ENCODE measurements around the gene GPN2. TPM values are rescaled to one million over a fixed set of nuclear protein-coding genes. Genes with fewer than 3 reads are reported as not detected.
A peak's percentile ranks its signal among the peaks of the same experiment; 100 is the strongest.

The GPN2 gene
- total and polyA plus RNA-seq, 5 donors from 2014 or later, result 12.1 to 45.5 (median 21.9) TPM

DNA sequence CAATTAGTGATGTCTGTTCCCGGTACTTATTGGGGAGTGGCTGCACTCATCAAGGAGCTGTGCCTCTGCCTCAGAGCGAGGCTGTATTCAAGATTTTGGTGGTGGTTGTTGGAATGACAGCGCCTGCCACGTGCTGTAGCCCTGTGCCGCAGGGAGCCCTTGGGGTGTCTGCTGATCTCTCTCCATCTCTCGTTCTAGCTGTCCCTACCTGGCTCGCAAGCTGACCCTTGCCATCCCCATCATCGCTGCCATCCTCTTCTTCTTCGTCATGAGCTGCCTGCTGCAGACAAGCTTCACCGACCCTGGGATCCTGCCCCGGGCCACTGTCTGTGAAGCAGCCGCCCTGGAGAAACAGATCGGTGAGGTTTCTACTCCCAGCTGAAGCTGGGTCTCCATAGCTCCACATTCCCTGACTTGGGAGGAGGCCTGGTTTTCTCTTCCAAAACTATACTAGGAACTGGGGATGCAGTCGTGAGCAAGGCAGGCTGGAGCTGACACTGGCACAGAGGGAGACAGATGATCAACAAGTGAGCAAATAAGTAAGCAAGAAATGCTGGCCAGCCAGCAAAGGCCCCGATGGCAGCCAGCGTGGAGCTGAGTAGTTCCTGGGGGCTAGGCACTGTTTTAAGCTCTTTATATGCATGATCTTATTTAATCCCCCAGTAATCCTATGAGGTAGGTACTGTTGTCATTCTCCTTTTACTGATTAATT lies 57.7 kb downstream of the GPN2 start:
- Mint-ChIP-seq H3K9me3 (no peaks in the 10 kb centered on the region), H3K36me3 (peaks cover 26% of the 10 kb centered on the region)

GRCh38 chr1:26831546-26832248 lies 58.4 kb downstream of the GPN2 start:
- peaks cover 76% of the 10 kb centered on the region for H3K4me1 ChIP-seq (ENCODE audit: control insufficient read depth, insufficient read depth, low read length, poor library complexity, severe bottlenecking)
- no peaks in the 10 kb centered on the region for H3K27me3 Mint-ChIP-seq
- no peak overlapping the region for H3K4me3 ChIP-seq (ENCODE audit: low read depth, low read length)
- H3K27ac ChIP-seq (ENCODE audit: insufficient read depth, low read length, poor library complexity, severe bottlenecking), result peak overlapping the region; percentile 99
- peaks cover 32% of the 10 kb centered on the region for H3K36me3 ChIP-seq (ENCODE audit: control insufficient read depth, insufficient read depth, low read length)
- H3K9me3 ChIP-seq (ENCODE audit: control insufficient read depth in 2 of 2, low read length in 2 of 2), result no peaks in the 10 kb centered on the region
- peak overlapping the region; percentile 99 to 100 (median 100) for H3K27ac Mint-ChIP-seq
- H3K36me3 Mint-ChIP-seq, result peaks cover 26% of the 10 kb centered on the region
- peaks cover 6 to 86% (median 61%) of the 10 kb centered on the region in 4 donors for H3K4me1 Mint-ChIP-seq
- no peaks in the 10 kb centered on the region for H3K9me3 Mint-ChIP-seq
- no peak for DNase-seq
- H3K27me3 ChIP-seq (ENCODE audit: control insufficient read depth, insufficient read depth, low read length), result no peaks in the 10 kb centered on the region
- peak overlapping the region in 1 of 4 donors; percentile 79 for H3K4me3 Mint-ChIP-seq
- ATAC-seq (ENCODE audit: low read depth in 2 of 2), result no peak

More for the DNA sequence above, 57.7 kb downstream of the GPN2 start:
- Histone ChIP-seq H3K27ac (ENCODE audit: insufficient read depth, low read length, poor library complexity, severe bottlenecking) (peak overlapping the region; percentile 99), H3K4me1 (ENCODE audit: control insufficient read depth, insufficient read depth, low read length, poor library complexity, severe bottlenecking) (peaks cover 75% of the 10 kb centered on the region), H3K36me3 (ENCODE audit: control insufficient read depth, insufficient read depth, low read length) (peaks cover 32% of the 10 kb centered on the region), H3K4me3 (ENCODE audit: low read depth, low read length) (peak overlapping the region; percentile 65), H3K27me3 (ENCODE audit: control insufficient read depth, insufficient read depth, low read length) (no peaks in the 10 kb centered on the region), H3K9me3 (ENCODE audit: control insufficient read depth in 2 of 2, low read length in 2 of 2) (no peaks in the 10 kb centered on the region)
- H3K27me3 Mint-ChIP-seq, result no peaks in the 10 kb centered on the region
- H3K27ac Mint-ChIP-seq, result peak overlapping the region; percentile 99 to 100 (median 100)
- peaks cover 6 to 84% (median 60%) of the 10 kb centered on the region in 4 donors for H3K4me1 Mint-ChIP-seq
- peak overlapping the region in 3 of 4 donors; percentile 15 to 79 (median 79) for H3K4me3 Mint-ChIP-seq
- ATAC-seq (ENCODE audit: low read depth in 2 of 2), result no peak
- DNase-seq, result no peak

GRCh38 chr1:26831059-26831458 lies 59.0 kb downstream of the GPN2 start:
- H3K9me3 Mint-ChIP-seq, result no peaks in the 10 kb centered on the region
- H3K9me3 ChIP-seq (ENCODE audit: control insufficient read depth in 2 of 2, low read length in 2 of 2), result no peaks in the 10 kb centered on the region
- peaks cover 29% of the 10 kb centered on the region for H3K36me3 ChIP-seq (ENCODE audit: control insufficient read depth, insufficient read depth, low read length)
- H3K4me1 ChIP-seq (ENCODE audit: control insufficient read depth, insufficient read depth, low read length, poor library complexity, severe bottlenecking), result peaks cover 79% of the 10 kb centered on the region
- H3K27ac ChIP-seq (ENCODE audit: insufficient read depth, low read length, poor library complexity, severe bottlenecking), result peak overlapping the region; percentile 99
- peaks cover 26% of the 10 kb centered on the region for H3K36me3 Mint-ChIP-seq
- H3K27me3 Mint-ChIP-seq, result no peaks in the 10 kb centered on the region
- ATAC-seq (ENCODE audit: low read depth in 2 of 2) (no peak), DNase-seq (no peak)
- peak overlapping the region in 3 of 4 donors; percentile 20 to 96 (median 64) for H3K4me3 Mint-ChIP-seq
- no peaks in the 10 kb centered on the region for H3K27me3 ChIP-seq (ENCODE audit: control insufficient read depth, insufficient read depth, low read length)
- H3K4me3 ChIP-seq (ENCODE audit: low read depth, low read length), result no peak overlapping the region
- peaks cover 6 to 86% (median 59%) of the 10 kb centered on the region in 4 donors for H3K4me1 Mint-ChIP-seq
- H3K27ac Mint-ChIP-seq, result peak overlapping the region; percentile 82 to 100 (median 99)

- H3K27ac Mint-ChIP-seq, result peak overlapping the region; percentile 98 to 100 (median 99)
- Histone ChIP-seq H3K36me3 (ENCODE audit: control insufficient read depth, insufficient read depth, low read length) (peaks cover 15% of the 10 kb centered on the region), H3K4me3 (ENCODE audit: low read depth, low read length) (peak overlapping the region; percentile 79), H3K27ac (ENCODE audit: insufficient read depth, low read length, poor library complexity, severe bottlenecking) (peak overlapping the region; percentile 99), H3K4me1 (ENCODE audit: control insufficient read depth, insufficient read depth, low read length, poor library complexity, severe bottlenecking) (peaks cover 86% of the 10 kb centered on the region), H3K9me3 (ENCODE audit: control insufficient read depth in 2 of 2, low read length in 2 of 2) (no peaks in the 10 kb centered on the region), H3K27me3 (ENCODE audit: control insufficient read depth, insufficient read depth, low read length) (no peaks in the 10 kb centered on the region)
- DNase-seq, result no peak
- peak overlapping the region; percentile 92 to 97 (median 95) for H3K4me3 Mint-ChIP-seq
- peaks cover 11 to 90% (median 56%) of the 10 kb centered on the region in 4 donors for H3K4me1 Mint-ChIP-seq
- H3K36me3 Mint-ChIP-seq, result peaks cover 20% of the 10 kb centered on the region
- no peaks in the 10 kb centered on the region for H3K9me3 Mint-ChIP-seq
- H3K27me3 Mint-ChIP-seq, result no peaks in the 10 kb centered on the region
- ATAC-seq (ENCODE audit: low read depth in 2 of 2), result no peak
These were observed 60.7 kb downstream of the GPN2 start for GRCh38 chr1:26829184-26829911.

DNA sequence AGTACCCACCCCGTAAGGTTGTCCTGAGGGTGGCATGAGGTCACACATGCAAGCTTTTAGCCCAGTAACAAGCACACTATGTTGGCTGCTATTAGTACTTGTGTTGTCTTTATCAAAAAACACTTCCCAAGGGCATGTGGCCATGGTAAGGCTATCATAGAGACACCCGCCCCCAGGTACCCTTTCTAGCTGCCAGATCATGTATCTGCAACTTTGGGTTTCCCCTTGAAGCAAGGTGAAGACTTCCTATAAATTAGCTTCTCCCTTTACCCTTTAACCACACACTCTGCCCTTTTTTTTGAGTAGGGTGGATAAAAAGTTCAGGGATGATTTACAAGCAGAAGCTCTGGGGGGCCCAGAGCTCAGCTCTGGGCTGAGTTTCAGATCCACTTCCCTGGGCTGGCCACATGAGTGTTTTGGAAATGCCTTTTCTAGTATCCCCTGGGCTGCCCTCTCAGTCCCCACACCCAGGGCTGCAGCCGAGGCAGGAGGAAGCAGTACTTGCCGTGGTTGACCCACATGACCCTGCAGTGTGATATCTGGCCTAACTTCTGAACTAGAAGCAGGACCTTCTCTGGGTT lies 61.6 kb downstream of the GPN2 start:
- no peaks in the 10 kb centered on the region for H3K27me3 Mint-ChIP-seq

DNA sequence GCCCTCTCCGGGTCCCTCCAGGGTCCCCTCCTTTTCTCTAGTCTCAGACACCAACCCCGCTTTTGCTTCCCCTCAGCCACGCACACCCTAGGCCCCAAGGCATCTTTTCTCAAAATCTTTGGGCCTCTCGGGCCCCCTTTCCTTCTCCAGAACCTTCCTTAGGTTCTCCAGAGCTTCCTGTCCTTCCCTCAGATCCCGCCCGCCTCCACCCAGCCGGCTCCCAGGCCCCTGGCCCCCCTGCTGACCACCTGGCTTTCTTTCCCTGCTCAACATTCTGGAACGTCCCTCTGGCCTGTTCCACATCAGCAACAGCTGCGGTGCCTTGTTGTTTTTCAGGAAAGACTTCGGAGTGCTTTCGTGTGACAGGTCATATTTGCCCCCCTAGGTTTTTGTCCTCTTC lies 62.4 kb downstream of the GPN2 start:
- Histone ChIP-seq H3K27ac (ENCODE audit: insufficient read depth, low read length, poor library complexity, severe bottlenecking) (peak overlapping the region; percentile 99), H3K27me3 (ENCODE audit: control insufficient read depth, insufficient read depth, low read length) (no peaks in the 10 kb centered on the region), H3K4me3 (ENCODE audit: low read depth, low read length) (peak overlapping the region; percentile 78), H3K9me3 (ENCODE audit: control insufficient read depth in 2 of 2, low read length in 2 of 2) (no peaks in the 10 kb centered on the region), H3K4me1 (ENCODE audit: control insufficient read depth, insufficient read depth, low read length, poor library complexity, severe bottlenecking) (peaks cover 69% of the 10 kb centered on the region), H3K36me3 (ENCODE audit: control insufficient read depth, insufficient read depth, low read length) (peaks cover 11% of the 10 kb centered on the region)
- Mint-ChIP-seq H3K4me3 (peak overlapping the region; percentile 94 to 97 (median 96)), H3K27me3 (no peaks in the 10 kb centered on the region), H3K4me1 (peaks cover 15 to 80% (median 44%) of the 10 kb centered on the region in 4 donors), H3K36me3 (peaks cover 16% of the 10 kb centered on the region), H3K9me3 (no peaks in the 10 kb centered on the region), H3K27ac (peak overlapping the region; percentile 98 to 100 (median 99))
- ATAC-seq (ENCODE audit: low read depth in 2 of 2), result no peak
- DNase-seq, result no peak

More for the DNA sequence above, 61.6 kb downstream of the GPN2 start:
- no peak for ATAC-seq (ENCODE audit: low read depth in 2 of 2)
- H3K4me3 Mint-ChIP-seq, result peak overlapping the region; percentile 94 to 97 (median 96)
- peaks cover 13% of the 10 kb centered on the region for H3K36me3 ChIP-seq (ENCODE audit: control insufficient read depth, insufficient read depth, low read length)
- DNase-seq, result peak in 1 of 3 donors; percentile 19
- H3K4me1 ChIP-seq (ENCODE audit: control insufficient read depth, insufficient read depth, low read length, poor library complexity, severe bottlenecking), result peaks cover 78% of the 10 kb centered on the region
- peaks cover 11 to 82% (median 52%) of the 10 kb centered on the region in 4 donors for H3K4me1 Mint-ChIP-seq
- H3K4me3 ChIP-seq (ENCODE audit: low read depth, low read length), result peak overlapping the region; percentile 79
- H3K36me3 Mint-ChIP-seq, result peaks cover 20% of the 10 kb centered on the region
- H3K9me3 ChIP-seq (ENCODE audit: control insufficient read depth in 2 of 2, low read length in 2 of 2), result no peaks in the 10 kb centered on the region
- H3K27ac Mint-ChIP-seq, result peak overlapping the region; percentile 98 to 100 (median 99)
- H3K27ac ChIP-seq (ENCODE audit: insufficient read depth, low read length, poor library complexity, severe bottlenecking), result peak overlapping the region; percentile 99
- no peaks in the 10 kb centered on the region for H3K9me3 Mint-ChIP-seq
- H3K27me3 ChIP-seq (ENCODE audit: control insufficient read depth, insufficient read depth, low read length), result no peaks in the 10 kb centered on the region

GRCh38 chr1:26827106-26827604 lies 62.9 kb downstream of the GPN2 start:
- Histone ChIP-seq H3K27ac (ENCODE audit: insufficient read depth, low read length, poor library complexity, severe bottlenecking) (peak overlapping the region; percentile 99), H3K4me3 (ENCODE audit: low read depth, low read length) (peak overlapping the region; percentile 78), H3K9me3 (ENCODE audit: control insufficient read depth in 2 of 2, low read length in 2 of 2) (no peaks in the 10 kb centered on the region), H3K4me1 (ENCODE audit: control insufficient read depth, insufficient read depth, low read length, poor library complexity, severe bottlenecking) (peaks cover 64% of the 10 kb centered on the region), H3K27me3 (ENCODE audit: control insufficient read depth, insufficient read depth, low read length) (no peaks in the 10 kb centered on the region), H3K36me3 (ENCODE audit: control insufficient read depth, insufficient read depth, low read length) (peaks cover 7% of the 10 kb centered on the region)
- Mint-ChIP-seq H3K27ac (peak overlapping the region; percentile 98 to 100 (median 99)), H3K4me1 (peaks cover 15 to 75% (median 42%) of the 10 kb centered on the region in 4 donors), H3K4me3 (peak overlapping the region; percentile 94 to 97 (median 96)), H3K9me3 (no peaks in the 10 kb centered on the region), H3K36me3 (peaks cover 13% of the 10 kb centered on the region), H3K27me3 (no peaks in the 10 kb centered on the region)
- DNase-seq (no peak), ATAC-seq (ENCODE audit: low read depth in 2 of 2) (no peak)

All from CD4-positive, CD25-positive, alpha-beta regulatory T cell (primary cell).